HG02973 (cell line): ENCODE results near the gene MC2R.
"Not testable (repeated sequence)": the region's sequence is repeated elsewhere in the genome, so short reads cannot be mapped to it uniquely, and the experiment has no call there.

ENCODE experiments used
- ATAC-seq: cut with Tn5 transposase; IDR thresholded peaks from one replicate; pipeline ENCODE4 v1.9.1; 2021; ENCODE audit warnings: moderate library complexity; ENCODE audit not compliant: unreplicated experiment

MC2R gene

GRCh38 chr18:13894531-13894930, 20.8 kb downstream of the MC2R start:
- ATAC-seq: no peak

- ATAC-seq: peak; percentile 96
Measured at GRCh38 chr18:13893418-13893760, 21.9 kb downstream of the MC2R start.

GRCh38 chr18:13892098-13892497, 23.2 kb downstream of the MC2R start:
- no peak for ATAC-seq

GRCh38 chr18:13890761-13891361, 24.5 kb downstream of the MC2R start:
- ATAC-seq: no peak

- ATAC-seq: no peak
Measured at GRCh38 chr18:13889671-13890070, 25.7 kb downstream of the MC2R start.

GRCh38 chr18:13888191-13888716, 27.1 kb downstream of the MC2R start:
- ATAC-seq: no peak

GRCh38 chr18:13885009-13885408, 30.3 kb downstream of the MC2R start:
- ATAC-seq: no peak

GRCh38 chr18:13879937-13880336, 35.4 kb downstream of the MC2R start:
- ATAC-seq: no peak

GRCh38 chr18:13879492-13879891, 35.8 kb downstream of the MC2R start:
- ATAC-seq: no peak

GRCh38 chr18:13878857-13879256, 36.5 kb downstream of the MC2R start:
- no peak for ATAC-seq

GRCh38 chr18:13877157-13877556, 38.2 kb downstream of the MC2R start:
- ATAC-seq: no peak

- no peak for ATAC-seq
Measured at GRCh38 chr18:13874558-13874957, 40.8 kb downstream of the MC2R start.

GRCh38 chr18:13872932-13873331, 42.4 kb downstream of the MC2R start:
- no peak for ATAC-seq

- ATAC-seq: no peak
Measured at GRCh38 chr18:13872373-13872772, 43.0 kb downstream of the MC2R start.

GRCh38 chr18:13871701-13872100, 43.6 kb downstream of the MC2R start:
- ATAC-seq: no peak

GRCh38 chr18:13868501-13869271, 46.6 kb downstream of the MC2R start:
- no peak for ATAC-seq

- ATAC-seq: not testable (repeated sequence)
Measured at GRCh38 chr18:13862898-13863297, 52.4 kb downstream of the MC2R start.

GRCh38 chr18:13849791-13850190, 65.5 kb downstream of the MC2R start:
- ATAC-seq: no peak

- no peak for ATAC-seq
Measured at GRCh38 chr18:13836559-13836958, 78.8 kb downstream of the MC2R start.

- ATAC-seq: no peak
Measured at GRCh38 chr18:13835202-13835601, 80.1 kb downstream of the MC2R start.

GRCh38 chr18:13834496-13835015, 80.8 kb downstream of the MC2R start:
- no peak for ATAC-seq
